ENCODE results near the gene CENPO. TPM values are rescaled to one million over a fixed set of nuclear protein-coding genes. Genes with fewer than 3 reads are reported as not detected.
A peak's percentile ranks its signal among the peaks of the same experiment; 100 is the strongest.

The CENPO gene
- total and polyA plus RNA-seq, 2 experiments from 2014 or later = 13.2 to 13.3 TPM

GRCh38 chr2:24809316-24810007 is 16.2 kb downstream of the CENPO start:
- Histone ChIP-seq H3K27ac (no peak overlapping the region), H3K9ac (no peak overlapping the region; the same call in 1 of the 2 replicates)
- 89% methylated on average over 4 of the region's 4 CpGs for WGBS, 2 experiments (ENCODE audit: low coverage in 1 of 2, low lambda C conversion rate in 2 of 2, missing lambda C conversion rate in 2 of 2)

DNA sequence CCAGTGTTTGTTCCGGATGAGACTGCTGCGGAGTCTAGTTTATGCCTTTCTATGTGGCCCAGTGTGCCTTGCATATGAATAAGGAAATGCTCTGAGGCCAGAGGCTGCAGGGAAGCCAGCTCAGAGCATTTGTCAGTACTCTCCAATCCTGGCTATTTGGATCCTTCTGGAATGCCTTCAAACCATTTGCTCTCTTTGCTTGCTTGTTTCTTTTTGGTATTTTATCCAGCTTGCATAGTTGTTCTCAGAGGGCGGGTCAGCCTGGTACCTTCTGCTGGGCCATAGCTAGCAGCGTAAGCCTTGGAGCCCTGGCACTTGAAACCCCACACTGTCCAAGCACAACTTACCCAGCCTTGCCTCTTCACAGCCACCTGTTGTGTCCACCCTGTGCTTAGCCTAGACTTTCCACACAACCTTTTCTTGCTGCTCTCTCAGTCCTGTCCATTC is 20.5 kb downstream of the CENPO start:
- Histone ChIP-seq H3K36me3 (ENCODE audit: low read depth) (no peaks in the 10 kb centered on the region), H3K4me1 (ENCODE audit: insufficient read depth) (peaks cover 19% of the 10 kb centered on the region), H4K20me1 (ENCODE audit: insufficient read depth) (no peaks in the 10 kb centered on the region), H3K79me2 (ENCODE audit: insufficient read depth) (peaks cover 72% of the 10 kb centered on the region), H3K27me3 (replicated peaks; ENCODE audit: insufficient read depth) (no peaks in the 10 kb centered on the region), H3F3A (ENCODE audit: insufficient read depth) (peaks cover 6% of the 10 kb centered on the region; the same call in 1 of the 2 replicates), H2AFZ (no peak overlapping the region), H3K9me2 (ENCODE audit: insufficient read depth) (no peaks in the 10 kb centered on the region), H3K9ac (no peak overlapping the region), H3K27ac (no peak overlapping the region), H3K4me2 (ENCODE audit: unreplicated experiment) (no peak overlapping the region), H3K9me3 (ENCODE audit: low read depth) (no peaks in the 10 kb centered on the region), H3K4me3 (no peak overlapping the region)
- no peak for DNase-seq
- 98 to 100% methylated on average over 4 of the region's 4 CpGs for WGBS, 2 experiments (ENCODE audit: low coverage in 1 of 2, low lambda C conversion rate in 2 of 2, missing lambda C conversion rate in 2 of 2)
- in situ Hi-C loops (cut with MboI) = no loop called here
- TF ChIP-seq EZH2phosphoT487 (IDR thresholded peaks at IDR 0.05; ENCODE audit: insufficient read depth, low read depth) (no peak), EZH2 (IDR thresholded peaks at IDR 0.05; ENCODE audit: insufficient read depth, poor library complexity, severe bottlenecking) (no peak)

More at GRCh38 chr2:24809316-24810007, 16.2 kb downstream of the CENPO start:
- Histone ChIP-seq H3K4me1 (ENCODE audit: insufficient read depth) (peaks cover 6% of the 10 kb centered on the region), H3K36me3 (ENCODE audit: low read depth) (no peaks in the 10 kb centered on the region), H2AFZ (peak overlapping the region; percentile 41), H4K20me1 (ENCODE audit: insufficient read depth) (no peaks in the 10 kb centered on the region), H3K9me3 (ENCODE audit: low read depth) (no peaks in the 10 kb centered on the region), H3F3A (ENCODE audit: insufficient read depth) (peaks cover 6% of the 10 kb centered on the region; the same call in 1 of the 2 replicates), H3K27me3 (replicated peaks; ENCODE audit: insufficient read depth) (no peaks in the 10 kb centered on the region), H3K79me2 (ENCODE audit: insufficient read depth) (peaks cover 91% of the 10 kb centered on the region), H3K9me2 (ENCODE audit: insufficient read depth) (no peaks in the 10 kb centered on the region), H3K4me3 (no peak overlapping the region), H3K4me2 (ENCODE audit: unreplicated experiment) (peak overlapping the region; percentile 4)
- peak; percentile 27 for DNase-seq
- in situ Hi-C loops (cut with MboI) = no loop called here
- no peak for TF ChIP-seq EZH2 (IDR thresholded peaks at IDR 0.05; ENCODE audit: insufficient read depth, poor library complexity, severe bottlenecking)
- TF ChIP-seq EZH2phosphoT487 (IDR thresholded peaks at IDR 0.05; ENCODE audit: insufficient read depth, low read depth) = no peak

GRCh38 chr2:24814516-24814915 is 21.3 kb downstream of the CENPO start:
- Histone ChIP-seq H3K36me3 (ENCODE audit: low read depth) (no peaks in the 10 kb centered on the region), H3K4me3 (no peak overlapping the region), H3K4me2 (ENCODE audit: unreplicated experiment) (no peak overlapping the region), H3F3A (ENCODE audit: insufficient read depth) (peaks cover 1% of the 10 kb centered on the region; the same call in 1 of the 2 replicates), H2AFZ (no peak overlapping the region), H4K20me1 (ENCODE audit: insufficient read depth) (no peaks in the 10 kb centered on the region), H3K9me2 (ENCODE audit: insufficient read depth) (no peaks in the 10 kb centered on the region), H3K9me3 (ENCODE audit: low read depth) (no peaks in the 10 kb centered on the region), H3K9ac (no peak overlapping the region), H3K27me3 (replicated peaks; ENCODE audit: insufficient read depth) (no peaks in the 10 kb centered on the region), H3K4me1 (ENCODE audit: insufficient read depth) (peaks cover 16% of the 10 kb centered on the region), H3K79me2 (ENCODE audit: insufficient read depth) (peaks cover 64% of the 10 kb centered on the region), H3K27ac (no peak overlapping the region)
- DNase-seq = no peak
- TF ChIP-seq EZH2phosphoT487 (IDR thresholded peaks at IDR 0.05; ENCODE audit: insufficient read depth, low read depth) (no peak), EZH2 (IDR thresholded peaks at IDR 0.05; ENCODE audit: insufficient read depth, poor library complexity, severe bottlenecking) (no peak)
- WGBS, 2 experiments (ENCODE audit: low coverage in 1 of 2, low lambda C conversion rate in 2 of 2, missing lambda C conversion rate in 2 of 2) = 96 to 100% methylated on average over 4 of the region's 4 CpGs
- in situ Hi-C loops (cut with MboI) = no loop called here

- Histone ChIP-seq H2AFZ (no peak overlapping the region), H3K9me2 (ENCODE audit: insufficient read depth) (no peaks in the 10 kb centered on the region), H3K4me1 (ENCODE audit: insufficient read depth) (peaks cover 13% of the 10 kb centered on the region), H3K9me3 (ENCODE audit: low read depth) (no peaks in the 10 kb centered on the region), H3K27ac (no peak overlapping the region), H3K9ac (no peak overlapping the region), H3K4me3 (no peak overlapping the region), H3K27me3 (replicated peaks; ENCODE audit: insufficient read depth) (no peaks in the 10 kb centered on the region), H4K20me1 (ENCODE audit: insufficient read depth) (no peaks in the 10 kb centered on the region), H3F3A (ENCODE audit: insufficient read depth) (no peaks in the 10 kb centered on the region), H3K36me3 (ENCODE audit: low read depth) (no peaks in the 10 kb centered on the region), H3K4me2 (ENCODE audit: unreplicated experiment) (no peak overlapping the region), H3K79me2 (ENCODE audit: insufficient read depth) (peaks cover 57% of the 10 kb centered on the region)
- in situ Hi-C loops (cut with MboI) = no loop called here
- WGBS, 2 experiments (ENCODE audit: low coverage in 1 of 2, low lambda C conversion rate in 2 of 2, missing lambda C conversion rate in 2 of 2) = 92 to 98% methylated on average over 4 of the region's 4 CpGs
- TF ChIP-seq EZH2phosphoT487 (IDR thresholded peaks at IDR 0.05; ENCODE audit: insufficient read depth, low read depth) = no peak
- TF ChIP-seq EZH2 (IDR thresholded peaks at IDR 0.05; ENCODE audit: insufficient read depth, poor library complexity, severe bottlenecking) = no peak
- DNase-seq = no peak
Observed at GRCh38 chr2:24815171-24815570, 21.9 kb downstream of the CENPO start.

All from GM23248 (cell line).